Measurements from ENCODE around the gene RPUSD4.

GRCh38 chr11:126159719-126160344 lies 51.6 kb downstream of the RPUSD4 start:
- TF ChIP-seq, protein P1, sequence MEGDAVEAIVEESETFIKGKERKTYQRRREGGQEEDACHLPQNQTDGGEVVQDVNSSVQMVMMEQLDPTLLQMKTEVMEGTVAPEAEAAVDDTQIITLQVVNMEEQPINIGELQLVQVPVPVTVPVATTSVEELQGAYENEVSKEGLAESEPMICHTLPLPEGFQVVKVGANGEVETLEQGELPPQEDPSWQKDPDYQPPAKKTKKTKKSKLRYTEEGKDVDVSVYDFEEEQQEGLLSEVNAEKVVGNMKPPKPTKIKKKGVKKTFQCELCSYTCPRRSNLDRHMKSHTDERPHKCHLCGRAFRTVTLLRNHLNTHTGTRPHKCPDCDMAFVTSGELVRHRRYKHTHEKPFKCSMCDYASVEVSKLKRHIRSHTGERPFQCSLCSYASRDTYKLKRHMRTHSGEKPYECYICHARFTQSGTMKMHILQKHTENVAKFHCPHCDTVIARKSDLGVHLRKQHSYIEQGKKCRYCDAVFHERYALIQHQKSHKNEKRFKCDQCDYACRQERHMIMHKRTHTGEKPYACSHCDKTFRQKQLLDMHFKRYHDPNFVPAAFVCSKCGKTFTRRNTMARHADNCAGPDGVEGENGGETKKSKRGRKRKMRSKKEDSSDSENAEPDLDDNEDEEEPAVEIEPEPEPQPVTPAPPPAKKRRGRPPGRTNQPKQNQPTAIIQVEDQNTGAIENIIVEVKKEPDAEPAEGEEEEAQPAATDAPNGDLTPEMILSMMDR (IDR thresholded peaks at IDR 0.05): no peak
- no peak for TF ChIP-seq FOSL2 (IDR thresholded peaks at IDR 0.05)
- no peak for TF ChIP-seq FOSL2 (CRISPR knock-in tag; IDR thresholded peaks at IDR 0.05)
- TF ChIP-seq REST (IDR thresholded peaks at IDR 0.05): no peak

Measured in A549 (cell line).